HL-60 (cell line): ENCODE measurements around the gene AP2A2.

ENCODE experiments used
- DNase-seq, 2 experiments: peaks; one replicate each; pipeline ENCODE4 v3.0.0-alpha.2; 2010 to 2020; ENCODE audit warnings: low read depth in 1 of 2, low spot score in 1 of 2
- H3K27ac ChIP-seq: fragments of 250-450 bp; sonication (Bioruptor Pico); replicated peaks from 2 replicates; pipeline ENCODE4 v1.5.1; 2020; ENCODE audit warnings: mild to moderate bottlenecking, moderate library complexity
- H3K27me3 ChIP-seq: fragments of 250-450 bp; sonication (Bioruptor Pico); 2 replicates; pipeline ENCODE4 v1.5.1; 2021; ENCODE audit warnings: mild to moderate bottlenecking, moderate library complexity; ENCODE audit not compliant: insufficient read depth, poor library complexity, severe bottlenecking
- H3K4me3 ChIP-seq: replicated peaks from 2 replicates; pipeline ENCODE4 v1.5.1; 2011; ENCODE audit warnings: mild to moderate bottlenecking, control low read depth, low read length; ENCODE audit not compliant: insufficient read depth
- GABPA ChIP-seq: IDR thresholded peaks from 2 replicates; pipeline ENCODE4 v1.6.1; 2012; ENCODE audit warnings: low read depth
- POLR2AphosphoS5 ChIP-seq: IDR thresholded peaks from 2 replicates; pipeline ENCODE4 v1.6.1; 2012; ENCODE audit warnings: low read depth
- SPI1 ChIP-seq: IDR thresholded peaks from 2 replicates; pipeline ENCODE4 v1.6.1; 2012; ENCODE audit warnings: low read depth, mild to moderate bottlenecking, borderline replicate concordance
- TF ChIP-seq, protein P1 (sequence below): IDR thresholded peaks from one replicate; pipeline ENCODE4 v1.5.1; 2011; ENCODE audit warnings: low read length, control low read depth, inconsistent platforms; ENCODE audit not compliant: insufficient read depth
- TF ChIP-seq, protein P2 (sequence below): IDR thresholded peaks from 2 replicates; pipeline ENCODE4 v1.6.1; 2012; ENCODE audit warnings: low read depth; ENCODE audit not compliant: insufficient replicate concordance

Gene AP2A2

DNA sequence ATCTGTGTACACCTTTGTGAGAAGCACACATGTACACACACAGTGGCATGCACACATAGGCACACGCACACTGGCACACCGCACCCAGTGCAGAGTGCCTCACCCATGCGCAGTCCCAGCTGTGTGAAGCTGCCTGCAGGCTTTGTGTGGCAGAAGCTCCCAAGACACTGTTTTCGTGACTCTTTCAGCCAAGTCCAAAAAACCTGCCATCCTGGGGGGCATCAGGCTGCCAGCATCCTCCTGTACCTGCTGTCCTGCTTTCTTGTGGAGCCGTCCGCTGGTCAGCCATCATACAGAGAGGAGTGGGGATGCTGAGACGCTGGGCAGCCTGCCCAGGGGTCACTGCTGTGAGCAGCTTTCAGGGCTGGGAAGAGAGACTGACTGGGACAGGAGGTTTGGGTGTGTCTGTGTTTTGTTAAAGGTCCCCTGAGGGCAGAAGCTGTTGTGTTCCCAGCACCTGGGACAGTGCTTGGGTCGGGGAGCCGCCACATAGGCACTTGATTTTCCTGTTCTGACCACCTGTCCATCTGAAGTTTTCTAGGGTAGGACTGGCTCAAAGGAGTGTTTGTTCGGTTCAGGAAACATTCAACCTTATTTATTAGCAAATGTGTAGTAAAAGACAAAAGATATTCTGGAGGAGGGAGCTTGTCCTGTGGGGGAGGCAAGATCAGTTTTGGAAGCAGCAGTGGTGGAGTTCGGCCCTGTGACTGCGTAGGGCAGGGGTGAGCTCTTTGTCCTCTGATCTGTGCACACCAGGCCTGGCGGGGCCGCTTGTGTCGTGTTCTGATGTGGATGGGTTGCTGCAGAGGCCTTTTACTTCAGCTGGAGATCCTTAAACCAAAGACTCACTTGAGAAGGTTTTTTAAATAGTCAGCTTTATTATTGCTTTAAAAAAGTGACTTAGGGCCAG, 29.7 kb downstream of the AP2A2 start:
- DNase-seq, result no peak
- TF ChIP-seq, protein P1, sequence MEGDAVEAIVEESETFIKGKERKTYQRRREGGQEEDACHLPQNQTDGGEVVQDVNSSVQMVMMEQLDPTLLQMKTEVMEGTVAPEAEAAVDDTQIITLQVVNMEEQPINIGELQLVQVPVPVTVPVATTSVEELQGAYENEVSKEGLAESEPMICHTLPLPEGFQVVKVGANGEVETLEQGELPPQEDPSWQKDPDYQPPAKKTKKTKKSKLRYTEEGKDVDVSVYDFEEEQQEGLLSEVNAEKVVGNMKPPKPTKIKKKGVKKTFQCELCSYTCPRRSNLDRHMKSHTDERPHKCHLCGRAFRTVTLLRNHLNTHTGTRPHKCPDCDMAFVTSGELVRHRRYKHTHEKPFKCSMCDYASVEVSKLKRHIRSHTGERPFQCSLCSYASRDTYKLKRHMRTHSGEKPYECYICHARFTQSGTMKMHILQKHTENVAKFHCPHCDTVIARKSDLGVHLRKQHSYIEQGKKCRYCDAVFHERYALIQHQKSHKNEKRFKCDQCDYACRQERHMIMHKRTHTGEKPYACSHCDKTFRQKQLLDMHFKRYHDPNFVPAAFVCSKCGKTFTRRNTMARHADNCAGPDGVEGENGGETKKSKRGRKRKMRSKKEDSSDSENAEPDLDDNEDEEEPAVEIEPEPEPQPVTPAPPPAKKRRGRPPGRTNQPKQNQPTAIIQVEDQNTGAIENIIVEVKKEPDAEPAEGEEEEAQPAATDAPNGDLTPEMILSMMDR, result no peak
- no peak for TF ChIP-seq GABPA
- TF ChIP-seq POLR2AphosphoS5, result no peak
- TF ChIP-seq SPI1, result no peak
- TF ChIP-seq, protein P2, sequence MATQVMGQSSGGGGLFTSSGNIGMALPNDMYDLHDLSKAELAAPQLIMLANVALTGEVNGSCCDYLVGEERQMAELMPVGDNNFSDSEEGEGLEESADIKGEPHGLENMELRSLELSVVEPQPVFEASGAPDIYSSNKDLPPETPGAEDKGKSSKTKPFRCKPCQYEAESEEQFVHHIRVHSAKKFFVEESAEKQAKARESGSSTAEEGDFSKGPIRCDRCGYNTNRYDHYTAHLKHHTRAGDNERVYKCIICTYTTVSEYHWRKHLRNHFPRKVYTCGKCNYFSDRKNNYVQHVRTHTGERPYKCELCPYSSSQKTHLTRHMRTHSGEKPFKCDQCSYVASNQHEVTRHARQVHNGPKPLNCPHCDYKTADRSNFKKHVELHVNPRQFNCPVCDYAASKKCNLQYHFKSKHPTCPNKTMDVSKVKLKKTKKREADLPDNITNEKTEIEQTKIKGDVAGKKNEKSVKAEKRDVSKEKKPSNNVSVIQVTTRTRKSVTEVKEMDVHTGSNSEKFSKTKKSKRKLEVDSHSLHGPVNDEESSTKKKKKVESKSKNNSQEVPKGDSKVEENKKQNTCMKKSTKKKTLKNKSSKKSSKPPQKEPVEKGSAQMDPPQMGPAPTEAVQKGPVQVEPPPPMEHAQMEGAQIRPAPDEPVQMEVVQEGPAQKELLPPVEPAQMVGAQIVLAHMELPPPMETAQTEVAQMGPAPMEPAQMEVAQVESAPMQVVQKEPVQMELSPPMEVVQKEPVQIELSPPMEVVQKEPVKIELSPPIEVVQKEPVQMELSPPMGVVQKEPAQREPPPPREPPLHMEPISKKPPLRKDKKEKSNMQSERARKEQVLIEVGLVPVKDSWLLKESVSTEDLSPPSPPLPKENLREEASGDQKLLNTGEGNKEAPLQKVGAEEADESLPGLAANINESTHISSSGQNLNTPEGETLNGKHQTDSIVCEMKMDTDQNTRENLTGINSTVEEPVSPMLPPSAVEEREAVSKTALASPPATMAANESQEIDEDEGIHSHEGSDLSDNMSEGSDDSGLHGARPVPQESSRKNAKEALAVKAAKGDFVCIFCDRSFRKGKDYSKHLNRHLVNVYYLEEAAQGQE, result no peak
- H3K27me3 ChIP-seq, result no peaks in the 10 kb centered on the region
- H3K27ac ChIP-seq, result no peak overlapping the region
- no peak overlapping the region for H3K4me3 ChIP-seq

DNA sequence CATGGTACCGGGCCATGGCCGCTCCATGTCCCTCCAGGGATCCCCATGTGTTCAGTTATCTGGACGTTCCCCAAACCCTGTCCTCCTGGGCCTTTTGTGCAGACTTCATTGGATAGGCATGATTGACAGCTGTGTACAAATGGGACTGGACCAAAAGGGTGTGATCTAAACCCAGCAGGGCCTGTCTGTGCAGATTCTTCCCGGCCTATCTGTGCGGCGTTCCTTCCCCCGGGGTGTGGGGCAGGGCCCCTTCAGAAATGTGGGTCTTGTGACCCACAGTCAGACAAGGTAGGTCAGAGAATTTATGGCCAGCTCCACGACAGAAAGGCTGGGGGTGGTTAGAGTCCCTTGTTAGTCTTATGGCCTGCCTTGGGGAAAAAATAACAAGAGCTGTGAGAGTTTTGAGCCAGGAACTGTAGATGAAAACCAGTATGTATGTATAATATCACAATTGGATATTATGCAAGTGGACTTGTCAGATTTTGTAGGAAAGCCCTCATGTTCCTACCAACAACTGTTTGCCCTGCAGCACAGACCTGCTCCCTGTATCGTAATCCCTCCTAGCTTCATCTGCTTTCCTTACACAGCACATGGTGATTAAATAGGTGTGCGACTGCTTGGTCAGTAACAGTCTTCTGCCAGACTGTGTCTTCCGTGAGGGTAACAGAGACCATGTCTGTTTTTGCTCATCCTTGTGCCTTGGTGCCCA, 31.7 kb downstream of the AP2A2 start:
- TF ChIP-seq, protein P1, result no peak
- Histone ChIP-seq H3K4me3 (no peak overlapping the region), H3K27ac (no peak overlapping the region), H3K27me3 (no peaks in the 10 kb centered on the region)
- no peak for DNase-seq

- TF ChIP-seq GABPA (no peak), SPI1 (no peak), POLR2AphosphoS5 (no peak)
- TF ChIP-seq, protein P2, result no peak
- TF ChIP-seq, protein P1, result no peak
- no peak for DNase-seq
- no peak overlapping the region for H3K4me3 ChIP-seq
Measured at GRCh38 chr11:958101-958500, 32.4 kb downstream of the AP2A2 start.

More at GRCh38 chr11:958101-958500, 32.4 kb downstream of the AP2A2 start:
- Histone ChIP-seq H3K27ac (no peak overlapping the region), H3K27me3 (no peaks in the 10 kb centered on the region)
